Myocyte (in vitro differentiated cells): ENCODE data around the gene CAMK1D. TPM values are rescaled to one million over a fixed set of nuclear protein-coding genes. Genes with fewer than 3 reads are reported as not detected.
A peak's percentile ranks its signal among the peaks of the same experiment; 100 is the strongest.
"Not testable (repeated sequence)": the region's sequence is repeated elsewhere in the genome, so short reads cannot be mapped to it uniquely, and the experiment has no call there.

ENCODE experiments used
- DNase-seq: peaks from one replicate; pipeline ENCODE4 v3.0.0-alpha.2; 2012; ENCODE audit warnings: low read depth
- total RNA-seq: library from RNA; depleted of rRNA; stranded (reverse); fragments of >200 nt; gene quantifications from 2 replicates; pipeline ENCODE4 v1.2.3, GENCODE V29; 2014

Gene CAMK1D
- total RNA-seq, 1 donor from 2014 or later = 0.96 TPM

- no peak for DNase-seq
Measured at GRCh38 chr10:12807096-12807755, 457.9 kb downstream of the CAMK1D start.

GRCh38 chr10:12808014-12808613, 458.8 kb downstream of the CAMK1D start:
- no peak for DNase-seq

GRCh38 chr10:12810046-12810445, 460.7 kb downstream of the CAMK1D start:
- not testable (repeated sequence) for DNase-seq

DNA sequence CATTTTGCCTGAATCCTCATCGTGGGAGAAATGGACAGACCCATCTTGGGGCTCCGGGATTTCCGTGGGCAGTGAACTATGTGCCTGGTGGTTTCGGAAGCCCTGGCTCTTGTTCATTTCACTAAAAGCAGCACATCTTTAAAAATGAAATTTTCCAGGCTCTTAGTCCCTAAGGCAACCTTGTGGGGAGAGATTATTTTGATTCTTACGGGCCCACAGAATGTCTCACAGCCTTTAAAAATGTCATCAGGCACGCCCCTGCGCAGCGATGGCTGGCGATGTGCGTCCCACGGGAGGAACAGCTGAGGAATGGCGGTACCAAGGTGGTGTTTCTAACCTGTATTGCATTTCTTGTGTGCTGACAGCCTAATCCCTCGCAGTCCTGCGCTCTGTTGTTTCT, 462.5 kb downstream of the CAMK1D start:
- DNase-seq = peak; percentile 11

- no peak for DNase-seq
Measured at GRCh38 chr10:12812571-12812970, 463.2 kb downstream of the CAMK1D start.

DNA sequence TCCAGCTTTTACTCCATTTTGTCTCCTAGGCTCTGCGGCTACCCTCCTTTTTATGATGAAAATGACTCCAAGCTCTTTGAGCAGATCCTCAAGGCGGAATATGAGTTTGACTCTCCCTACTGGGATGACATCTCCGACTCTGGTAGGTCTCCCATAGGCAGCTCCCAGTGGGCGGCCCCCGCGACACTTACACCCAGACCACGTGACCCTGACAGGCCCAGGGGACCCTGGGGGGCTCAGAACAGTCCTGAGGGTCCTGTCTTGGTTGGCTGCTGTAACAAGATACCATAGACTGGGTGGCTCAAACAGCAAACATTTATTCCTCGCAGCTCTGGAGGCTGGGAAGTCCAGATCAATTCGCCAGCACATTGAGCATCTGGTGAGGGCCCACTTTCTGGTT, 464.8 kb downstream of the CAMK1D start:
- no peak for DNase-seq

DNA sequence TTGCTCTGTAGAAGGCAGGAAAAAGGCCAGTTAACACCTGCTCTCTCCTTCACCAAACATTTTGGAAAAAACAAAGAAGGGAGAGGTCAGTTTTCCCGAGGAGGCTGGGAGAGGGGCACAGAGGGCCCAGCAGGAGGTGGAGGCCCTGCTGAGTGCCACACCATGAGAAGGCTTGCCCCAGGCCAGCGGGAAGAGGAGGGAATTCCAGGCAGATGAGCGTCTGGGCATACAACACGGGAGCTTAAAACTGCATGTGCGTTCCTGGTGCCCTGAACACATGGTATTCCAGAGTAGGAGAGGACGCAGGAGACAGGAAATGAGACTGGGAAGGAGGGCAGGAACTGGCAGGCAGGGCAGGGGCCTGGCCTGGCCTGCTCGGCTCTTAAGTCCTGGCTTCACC, 469.7 kb downstream of the CAMK1D start:
- no peak for DNase-seq

- no peak for DNase-seq
Measured at GRCh38 chr10:12819656-12820055, 470.3 kb downstream of the CAMK1D start.

DNA sequence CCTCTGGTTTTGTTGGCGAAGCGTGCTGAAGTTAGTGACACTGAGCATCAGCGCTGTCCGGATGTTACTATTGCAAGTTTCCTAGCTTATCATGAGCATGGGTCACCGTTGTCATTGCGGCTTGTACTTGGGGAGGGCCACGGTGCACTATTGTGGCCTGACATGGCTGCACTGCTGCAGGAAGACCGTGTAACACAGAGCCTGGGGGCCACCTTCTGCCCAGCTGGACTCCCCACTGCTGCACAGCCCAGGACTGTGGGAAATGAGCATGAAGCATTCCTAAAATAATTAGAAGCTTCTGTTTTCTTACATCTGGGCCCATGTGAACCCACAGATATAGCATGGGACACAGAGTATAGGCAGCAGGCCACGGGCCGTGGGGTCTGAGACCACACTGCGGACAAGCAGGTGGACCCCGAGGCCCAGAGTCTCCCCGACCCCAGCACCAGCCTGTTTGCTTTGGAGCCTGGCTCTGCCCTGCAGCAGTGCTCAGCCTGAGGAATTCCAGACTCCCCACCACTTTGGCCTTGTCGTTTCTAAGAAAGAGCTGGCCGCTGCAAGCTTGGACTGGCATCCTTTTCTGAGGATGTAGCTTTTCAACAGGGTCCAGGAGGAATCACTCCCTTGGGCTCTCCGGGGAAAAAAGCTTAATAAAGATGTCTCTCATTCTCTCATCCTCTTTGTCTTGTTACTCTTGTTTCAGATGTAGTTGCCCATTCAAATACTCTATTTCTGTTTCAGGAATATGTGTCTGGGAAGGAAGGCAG, 473.0 kb downstream of the CAMK1D start:
- DNase-seq = no peak

- DNase-seq = no peak
Measured at GRCh38 chr10:12822893-12823170, 473.5 kb downstream of the CAMK1D start.

DNA sequence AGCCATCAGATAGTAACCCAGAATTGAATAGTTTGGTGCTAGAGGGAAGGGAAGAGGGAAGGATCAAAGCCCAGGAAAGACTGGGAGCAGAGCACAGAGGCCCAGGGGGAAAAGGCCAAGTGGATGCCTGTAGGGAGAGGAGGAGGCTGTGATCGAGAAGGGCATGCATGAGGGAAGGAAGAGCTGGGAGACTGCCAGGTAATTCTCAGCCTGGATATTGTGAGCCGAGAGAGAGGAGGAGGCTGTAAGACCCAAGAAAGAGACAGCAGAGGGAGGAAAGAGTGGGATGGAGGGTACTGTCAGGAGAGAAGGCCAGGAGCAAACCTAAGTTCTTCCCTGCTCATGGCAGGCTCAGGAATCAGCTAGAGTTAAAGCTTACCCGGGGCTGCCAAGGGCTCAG, 474.0 kb downstream of the CAMK1D start:
- DNase-seq = no peak

DNA sequence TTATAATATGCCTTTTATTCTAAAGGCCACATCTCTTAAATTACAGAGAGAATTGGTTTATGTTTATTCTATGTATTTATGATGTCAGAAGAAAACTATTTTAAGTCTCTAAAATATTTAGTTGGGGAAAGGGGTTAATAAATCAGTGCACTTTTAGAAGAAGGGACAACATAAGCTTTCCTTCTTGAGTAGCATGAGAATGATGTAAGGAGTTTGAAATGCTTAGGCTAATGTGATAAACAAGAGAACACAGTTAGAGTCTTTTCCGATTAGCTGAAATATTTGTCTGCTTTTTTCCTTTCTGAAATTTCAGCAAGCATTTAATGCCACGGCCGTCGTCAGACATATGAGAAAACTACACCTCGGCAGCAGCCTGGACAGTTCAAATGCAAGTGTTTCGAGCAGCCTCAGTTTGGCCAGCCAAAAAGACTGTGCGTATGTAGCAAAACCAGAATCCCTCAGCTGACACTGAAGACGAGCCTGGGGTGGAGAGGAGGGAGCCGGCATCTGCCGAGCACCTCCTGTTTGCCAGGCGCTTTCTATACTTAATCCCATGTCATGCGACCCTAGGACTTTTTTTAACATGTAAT, 476.0 kb downstream of the CAMK1D start:
- no peak for DNase-seq

DNA sequence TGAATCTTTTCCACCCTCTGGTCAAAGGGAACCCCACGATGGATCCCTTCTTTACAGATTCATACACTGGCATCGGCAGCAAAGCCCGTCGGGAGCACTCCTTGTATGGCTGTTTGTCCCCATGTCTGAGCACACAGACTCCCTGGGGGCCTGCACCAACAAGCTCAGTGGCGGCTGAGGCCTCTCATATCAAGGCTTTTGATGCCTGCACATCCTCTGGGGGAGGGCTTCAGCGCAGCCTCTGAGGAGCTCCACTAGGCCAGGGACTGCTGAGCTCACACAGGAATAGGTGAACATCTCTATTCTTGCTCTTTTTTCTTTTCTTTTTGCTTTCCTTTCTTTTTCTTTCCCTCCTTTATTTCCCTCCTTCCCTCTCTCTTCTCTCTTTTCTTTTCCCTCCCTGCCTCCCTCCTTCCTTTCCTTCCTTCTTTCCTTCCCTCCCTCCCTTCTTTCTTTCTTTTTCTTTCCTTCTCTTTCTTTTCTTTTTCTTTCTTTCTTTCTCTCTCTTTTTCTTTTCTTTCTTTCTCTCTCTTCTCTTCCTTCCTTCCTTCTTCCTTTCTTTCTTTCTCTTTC, 477.5 kb downstream of the CAMK1D start:
- DNase-seq = no peak

DNA sequence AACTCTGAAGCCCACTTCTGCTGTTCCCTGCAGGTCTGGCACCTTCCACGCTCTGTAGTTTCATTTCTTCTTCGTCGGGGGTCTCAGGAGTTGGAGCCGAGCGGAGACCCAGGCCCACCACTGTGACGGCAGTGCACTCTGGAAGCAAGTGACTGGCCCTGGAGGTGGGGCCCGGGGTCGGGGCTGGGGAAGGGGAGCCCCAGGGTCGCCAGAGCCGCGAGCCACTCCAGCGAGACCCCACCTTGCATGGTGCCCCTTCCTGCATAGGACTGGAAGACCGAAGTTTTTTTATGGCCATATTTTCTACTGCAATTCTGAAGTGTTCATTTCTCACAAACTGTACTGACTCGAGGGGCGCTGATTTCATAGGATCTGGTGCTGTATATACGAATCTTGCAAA, 479.4 kb downstream of the CAMK1D start:
- DNase-seq = no peak

DNA sequence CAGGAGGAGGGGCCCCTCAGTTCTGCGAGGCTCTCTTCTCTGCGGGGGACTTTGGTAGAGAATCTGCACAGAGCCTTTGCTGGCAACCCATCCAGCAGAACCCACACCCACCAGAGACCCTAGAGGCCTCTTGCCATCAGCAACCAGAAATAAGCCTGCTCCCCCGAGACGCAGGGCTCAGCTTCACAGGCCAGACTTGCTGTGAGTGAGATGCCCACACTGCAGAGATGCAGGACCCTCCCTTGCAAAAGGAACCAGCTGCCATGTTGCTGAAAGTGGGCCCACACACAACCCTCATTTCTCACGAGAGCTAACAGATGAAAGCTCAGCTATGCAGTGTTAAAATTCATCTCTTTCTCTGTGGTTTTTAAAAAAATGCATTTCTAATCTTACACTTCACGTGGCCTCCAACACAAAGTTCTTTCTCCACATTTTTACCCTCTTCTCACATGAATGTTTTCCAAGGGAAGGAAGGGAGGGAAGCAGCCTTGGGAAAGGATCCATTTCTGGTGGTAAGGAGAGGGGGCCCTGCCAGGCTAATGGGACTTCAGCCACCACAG, 480.6 kb downstream of the CAMK1D start:
- DNase-seq = peak; percentile 13

GRCh38 chr10:12832096-12832495, 482.7 kb downstream of the CAMK1D start:
- no peak for DNase-seq

DNA sequence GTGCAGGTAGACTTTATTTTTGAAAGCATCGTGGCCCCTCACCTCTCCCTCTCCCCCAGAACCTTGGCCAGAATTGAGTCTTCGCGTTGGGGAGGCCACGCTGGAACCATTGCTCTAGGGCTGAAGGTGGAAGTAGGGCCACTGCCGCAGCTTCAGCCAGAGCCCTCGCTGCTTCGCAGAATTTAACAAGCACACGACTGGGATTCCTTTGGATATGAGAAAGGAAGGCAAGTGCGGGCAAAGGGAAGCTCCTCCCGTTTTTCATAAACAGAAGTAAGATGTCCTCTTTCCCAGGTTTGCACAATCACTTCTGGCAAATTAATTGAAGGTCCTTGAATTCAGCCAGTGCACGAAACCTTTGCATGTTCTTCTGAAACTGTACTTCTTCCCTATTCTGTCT, 484.1 kb downstream of the CAMK1D start:
- DNase-seq = no peak

GRCh38 chr10:12834116-12834665, 484.8 kb downstream of the CAMK1D start:
- no peak for DNase-seq

DNA sequence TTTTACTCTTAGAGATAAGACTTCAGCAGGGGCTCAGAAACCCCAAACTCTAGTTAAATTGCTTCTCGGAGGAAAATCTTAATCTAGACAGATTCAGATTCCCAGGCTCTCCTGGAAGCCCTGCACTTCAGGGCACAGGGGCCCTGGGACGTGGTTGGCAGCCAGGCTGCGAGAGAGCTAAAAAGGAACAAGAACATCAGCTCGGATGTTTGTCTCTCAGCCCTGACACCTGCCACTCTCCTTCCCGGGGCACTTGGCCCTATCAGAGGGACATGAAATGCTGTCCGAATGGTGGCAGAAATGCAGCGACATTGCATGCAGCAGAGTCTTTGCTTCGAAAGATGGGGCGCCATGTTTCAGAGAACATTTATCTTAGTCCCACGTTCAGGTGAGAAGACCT, 485.4 kb downstream of the CAMK1D start:
- DNase-seq = no peak

DNA sequence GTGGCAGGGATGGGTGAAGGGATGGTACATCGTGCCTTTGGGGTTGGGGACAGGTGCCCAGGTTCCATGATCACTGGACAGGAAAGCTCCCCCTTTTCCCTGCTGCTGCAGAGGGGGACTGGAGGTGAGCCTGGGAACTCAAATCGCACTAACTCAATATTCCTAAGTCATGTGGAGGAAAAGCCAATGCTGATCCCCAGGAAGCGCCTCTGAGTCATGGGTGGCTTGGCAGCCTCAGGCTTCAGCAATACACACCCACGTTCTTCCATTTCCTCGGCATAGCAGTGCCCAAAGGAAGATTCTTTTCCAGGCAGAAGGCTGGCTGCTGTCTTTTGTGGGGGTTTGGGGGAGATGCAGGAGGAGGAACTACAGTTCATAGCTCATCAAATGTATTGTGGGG, 486.4 kb downstream of the CAMK1D start:
- DNase-seq = peak; percentile 31

DNA sequence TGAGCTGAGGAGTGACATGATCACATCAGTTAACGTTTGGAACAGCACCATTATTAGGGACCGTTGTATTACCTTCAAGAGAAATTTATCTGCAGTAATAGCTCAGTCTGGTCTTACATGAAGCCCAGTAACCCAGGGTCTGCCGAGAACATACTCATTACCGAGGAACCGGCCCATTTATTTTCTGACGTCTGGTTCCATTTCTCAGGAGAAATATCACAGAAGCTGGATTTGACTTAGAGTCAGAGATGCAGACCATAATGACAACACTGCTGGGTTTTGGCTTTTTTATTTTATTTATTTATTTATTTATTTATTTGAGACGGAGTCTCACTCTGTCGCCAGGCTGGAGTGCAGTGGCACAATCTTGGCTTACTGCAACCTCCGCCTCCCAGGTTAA, 489.0 kb downstream of the CAMK1D start:
- no peak for DNase-seq
